Measurements from ENCODE around the gene TTC13.
"Not testable (repeated sequence)": the region's sequence is repeated elsewhere in the genome, so short reads cannot be mapped to it uniquely, and the experiment has no call there.

TTC13 gene

GRCh38 chr1:230992100-230992774 is 13.6 kb upstream of the TTC13 start:
- DNase-seq (ENCODE audit: low spot score) = no peak

- DNase-seq (ENCODE audit: low spot score) = no peak
These were observed 8.8 kb upstream of the TTC13 start for GRCh38 chr1:230987448-230987847.

GRCh38 chr1:230986976-230987375 is 8.3 kb upstream of the TTC13 start:
- no peak for DNase-seq (ENCODE audit: low spot score)

- DNase-seq (ENCODE audit: low spot score) = no peak
These were observed 7.0 kb upstream of the TTC13 start for GRCh38 chr1:230985711-230986110.

GRCh38 chr1:230984622-230985515 is 6.2 kb upstream of the TTC13 start:
- not testable (repeated sequence) for DNase-seq (ENCODE audit: low spot score)

GRCh38 chr1:230983811-230984210 is 5.2 kb upstream of the TTC13 start:
- no peak for DNase-seq (ENCODE audit: low spot score)

- peak; percentile 32 for DNase-seq (ENCODE audit: low spot score)
These were observed 4.0 kb upstream of the TTC13 start for GRCh38 chr1:230982696-230983095.

GRCh38 chr1:230979952-230980351 is 1.3 kb upstream of the TTC13 start:
- no peak for DNase-seq (ENCODE audit: low spot score)

- no peak for DNase-seq (ENCODE audit: low spot score)
These were observed 692 bp upstream of the TTC13 start for GRCh38 chr1:230979389-230979716.

- peak; percentile 40 for DNase-seq (ENCODE audit: low spot score)
These were observed 735 bp downstream of the TTC13 start for GRCh38 chr1:230977761-230978490.

GRCh38 chr1:230976825-230977747 is 1.6 kb downstream of the TTC13 start:
- no peak for DNase-seq (ENCODE audit: low spot score)

GRCh38 chr1:230976360-230976759 is 2.3 kb downstream of the TTC13 start:
- no peak for DNase-seq (ENCODE audit: low spot score)

GRCh38 chr1:230975636-230976035 is 3.0 kb downstream of the TTC13 start:
- no peak for DNase-seq (ENCODE audit: low spot score)

GRCh38 chr1:230972855-230973271 is 5.8 kb downstream of the TTC13 start:
- peak; percentile 20 for DNase-seq (ENCODE audit: low spot score)

GRCh38 chr1:230971771-230972170 is 6.9 kb downstream of the TTC13 start:
- no peak for DNase-seq (ENCODE audit: low spot score)

GRCh38 chr1:230970432-230970831 is 8.2 kb downstream of the TTC13 start:
- DNase-seq (ENCODE audit: low spot score) = no peak

- no peak for DNase-seq (ENCODE audit: low spot score)
These were observed 12.2 kb downstream of the TTC13 start for GRCh38 chr1:230966358-230966873.

- DNase-seq (ENCODE audit: low spot score) = no peak
These were observed 13.1 kb downstream of the TTC13 start for GRCh38 chr1:230965535-230965934.

GRCh38 chr1:230964896-230965295 is 13.8 kb downstream of the TTC13 start:
- DNase-seq (ENCODE audit: low spot score) = no peak

- no peak for DNase-seq (ENCODE audit: low spot score)
These were observed 20.3 kb downstream of the TTC13 start for GRCh38 chr1:230958370-230958769.

- DNase-seq (ENCODE audit: low spot score) = no peak
These were observed 21.1 kb downstream of the TTC13 start for GRCh38 chr1:230957580-230957989.
